GM12875 (cell line): ENCODE results near the gene CTTNBP2.

Experiments used
- H3K4me3 ChIP-seq: one replicate; pipeline ENCODE4 v1.5.1; 2011; ENCODE audit warnings: low read depth, low read length, control low read depth
- CTCF ChIP-seq: IDR thresholded peaks from 2 replicates; pipeline ENCODE4 v1.5.1; 2011; ENCODE audit warnings: low read depth, mild to moderate bottlenecking, control low read depth, inconsistent platforms, low read length, moderate library complexity, borderline replicate concordance; ENCODE audit not compliant: insufficient read depth

The CTTNBP2 gene

GRCh38 chr7:117772421-117772820 lies 100.8 kb downstream of the CTTNBP2 start:
- TF ChIP-seq CTCF, result no peak
- no peak overlapping the region for H3K4me3 ChIP-seq

- TF ChIP-seq CTCF, result no peak
- no peak overlapping the region for H3K4me3 ChIP-seq
Measured at GRCh38 chr7:117771756-117772155, 101.5 kb downstream of the CTTNBP2 start.

GRCh38 chr7:117769085-117769484 lies 104.2 kb downstream of the CTTNBP2 start:
- no peak for TF ChIP-seq CTCF

GRCh38 chr7:117767951-117768350 lies 105.3 kb downstream of the CTTNBP2 start:
- TF ChIP-seq CTCF, result no peak

More at GRCh38 chr7:117769085-117769484, 104.2 kb downstream of the CTTNBP2 start:
- H3K4me3 ChIP-seq, result no peak overlapping the region

GRCh38 chr7:117766913-117767312 lies 106.3 kb downstream of the CTTNBP2 start:
- TF ChIP-seq CTCF, result no peak
- no peak overlapping the region for H3K4me3 ChIP-seq

More at GRCh38 chr7:117767951-117768350, 105.3 kb downstream of the CTTNBP2 start:
- H3K4me3 ChIP-seq, result no peak overlapping the region

- TF ChIP-seq CTCF, result no peak
- H3K4me3 ChIP-seq, result no peak overlapping the region
Measured at GRCh38 chr7:117764031-117764430, 109.2 kb downstream of the CTTNBP2 start.

GRCh38 chr7:117762055-117762454 lies 111.2 kb downstream of the CTTNBP2 start:
- no peak for TF ChIP-seq CTCF
- H3K4me3 ChIP-seq, result no peak overlapping the region
